Forelimb muscle (tissue), 1 donor: Measurements from ENCODE around the gene GIGYF1. TPM values are rescaled to one million over a fixed set of nuclear protein-coding genes. Genes with fewer than 3 reads are reported as not detected.

Experiments used
- DNase-seq: peaks from one replicate; pipeline ENCODE4 v3.0.0-alpha.2; 2013; ENCODE audit warnings: low read depth
- polyA plus RNA-seq: library from polyadenylated mRNA; unstranded; fragments of 120-200 nt; gene quantifications from one replicate; pipeline ENCODE4 v1.2.1, GENCODE V29; 2013; ENCODE audit not compliant: insufficient read length

The GIGYF1 gene
- polyA plus RNA-seq, 1 donor: 30.2 TPM

- no peak for DNase-seq
Observed at GRCh38 chr7:100683659-100684533, 10.2 kb downstream of the GIGYF1 start.

- DNase-seq: no peak
Observed at GRCh38 chr7:100682991-100683658, 10.9 kb downstream of the GIGYF1 start.

GRCh38 chr7:100682228-100682741 lies 11.8 kb downstream of the GIGYF1 start:
- DNase-seq: no peak

GRCh38 chr7:100681491-100682227 lies 12.4 kb downstream of the GIGYF1 start:
- no peak for DNase-seq

- DNase-seq: no peak
Observed at GRCh38 chr7:100680576-100681271, 13.3 kb downstream of the GIGYF1 start.

GRCh38 chr7:100679927-100680575 lies 14.0 kb downstream of the GIGYF1 start:
- DNase-seq: no peak

- DNase-seq: no peak
Observed at GRCh38 chr7:100679129-100679926, 14.7 kb downstream of the GIGYF1 start.

- no peak for DNase-seq
Observed at GRCh38 chr7:100678291-100678984, 15.6 kb downstream of the GIGYF1 start.

- DNase-seq: no peak
Observed at GRCh38 chr7:100677308-100678267, 16.5 kb downstream of the GIGYF1 start.

- DNase-seq: no peak
Observed at GRCh38 chr7:100676501-100677306, 17.3 kb downstream of the GIGYF1 start.

- peak; percentile 35 for DNase-seq
Observed at GRCh38 chr7:100675581-100676350, 18.3 kb downstream of the GIGYF1 start.

- DNase-seq: no peak
Observed at GRCh38 chr7:100675105-100675451, 19.0 kb downstream of the GIGYF1 start.

GRCh38 chr7:100674411-100675104 lies 19.5 kb downstream of the GIGYF1 start:
- no peak for DNase-seq

GRCh38 chr7:100673942-100674410 lies 20.1 kb downstream of the GIGYF1 start:
- DNase-seq: no peak

- peak; percentile 90 for DNase-seq
Observed at GRCh38 chr7:100673302-100673941, 20.6 kb downstream of the GIGYF1 start, which contains the start of gene GNB2. GNB2 (plus strand) TSS chr7:100673740; CDS start chr7:100676266, 2,526 bp downstream.
